Coronary artery (tissue), 2 donors: ENCODE data around the gene MYH14.

ENCODE experiments used
- DNase-seq: peaks from one replicate; pipeline ENCODE4 v3.0.0-alpha.2; 2017; ENCODE audit warnings: low spot score
- H3K27ac ChIP-seq, 2 donors: fragments of 200-600 bp; sonication (generic); one replicate each; pipeline ENCODE4 v1.5.1; 2016 to 2019
- H3K4me3 ChIP-seq: fragments of 200-600 bp; sonication (generic); 2 replicates; pipeline ENCODE4 v1.5.1; 2016; ENCODE audit warnings: mild to moderate bottlenecking, moderate library complexity
- CTCF ChIP-seq: fragments of 200-600 bp; sonication (generic); IDR thresholded peaks from one replicate; pipeline ENCODE4 v1.5.1; 2019; ENCODE audit warnings: antibody characterized with exemption

Gene MYH14

GRCh38 chr19:50317115-50317514 lies 113.7 kb downstream of the MYH14 start:
- Histone ChIP-seq H3K27ac (no peak overlapping the region), H3K4me3 (no peak overlapping the region)
- no peak for TF ChIP-seq CTCF
- DNase-seq = no peak

- no peak for TF ChIP-seq CTCF
- DNase-seq = no peak
- H3K4me3 ChIP-seq = no peak overlapping the region
- no peak overlapping the region for H3K27ac ChIP-seq
These were observed 115.0 kb downstream of the MYH14 start for GRCh38 chr19:50318438-50318837.

- no peak for TF ChIP-seq CTCF
- no peak overlapping the region for H3K4me3 ChIP-seq
- H3K27ac ChIP-seq = no peak overlapping the region
- DNase-seq = no peak
These were observed 115.7 kb downstream of the MYH14 start for GRCh38 chr19:50319156-50319555.

- no peak for TF ChIP-seq CTCF
These were observed 116.6 kb downstream of the MYH14 start for GRCh38 chr19:50320051-50320450.

GRCh38 chr19:50320596-50320995 lies 117.2 kb downstream of the MYH14 start:
- Histone ChIP-seq H3K27ac (no peak overlapping the region), H3K4me3 (no peak overlapping the region)
- TF ChIP-seq CTCF = no peak
- no peak for DNase-seq

More at GRCh38 chr19:50320051-50320450, 116.6 kb downstream of the MYH14 start:
- Histone ChIP-seq H3K4me3 (no peak overlapping the region), H3K27ac (no peak overlapping the region)
- no peak for DNase-seq

- no peak for TF ChIP-seq CTCF
- DNase-seq = no peak
- no peak overlapping the region for H3K27ac ChIP-seq
- H3K4me3 ChIP-seq = no peak overlapping the region
These were observed 118.4 kb downstream of the MYH14 start for GRCh38 chr19:50321831-50322230.

GRCh38 chr19:50322234-50322633 lies 118.8 kb downstream of the MYH14 start:
- no peak overlapping the region for H3K4me3 ChIP-seq
- TF ChIP-seq CTCF = no peak
- no peak for DNase-seq
- H3K27ac ChIP-seq = no peak overlapping the region
